Chondrocyte (in vitro differentiated cells): ENCODE results near the gene DISC1. TPM values are rescaled to one million over a fixed set of nuclear protein-coding genes. Genes with fewer than 3 reads are reported as not detected.

Experiments used
- DNase-seq: peaks from one replicate; pipeline ENCODE4 v3.0.0; 2021; ENCODE audit warnings: mixed read lengths, low spot score
- H3K27ac Mint-ChIP-seq: one replicate; pipeline ENCODE4 v1.8.0; 2021; ENCODE audit warnings: mild to moderate bottlenecking, moderate library complexity, mixed read lengths; ENCODE audit not compliant: unreplicated experiment
- H3K27me3 Mint-ChIP-seq: 2 replicates; pipeline ENCODE4 v1.8.0; 2021; ENCODE audit warnings: low read depth, mixed read lengths
- H3K36me3 Mint-ChIP-seq: 2 replicates; pipeline ENCODE4 v1.8.0; 2021; ENCODE audit warnings: low read depth, mixed read lengths
- H3K4me1 Mint-ChIP-seq: 2 replicates; pipeline ENCODE4 v1.8.0; 2021; ENCODE audit warnings: low read depth, mild to moderate bottlenecking, mixed read lengths
- H3K4me3 Mint-ChIP-seq: one replicate; pipeline ENCODE4 v1.8.0; 2021; ENCODE audit warnings: mild to moderate bottlenecking, moderate library complexity, mixed read lengths; ENCODE audit not compliant: unreplicated experiment
- H3K9me3 Mint-ChIP-seq: 2 replicates; pipeline ENCODE4 v1.8.0; 2021; ENCODE audit warnings: low read depth, mixed read lengths
- CTCF ChIP-seq: fragments of 200-600 bp; sonication (generic); IDR thresholded peaks from 2 replicates; pipeline ENCODE4 v1.5.0; 2021; ENCODE audit warnings: antibody characterized with exemption, mild to moderate bottlenecking, moderate library complexity
- total RNA-seq: library from RNA; stranded (reverse); gene quantifications from 3 replicates; pipeline ENCODE4 v1.2.1, GENCODE V29; 2021

DISC1 gene
- total RNA-seq, 1 donor from 2014 or later, result 5.0 TPM

GRCh38 chr1:232016616-232017015, 390.0 kb downstream of the DISC1 start:
- Mint-ChIP-seq H3K4me1 (peaks cover 4% of the 10 kb centered on the region), H3K27me3 (no peaks in the 10 kb centered on the region), H3K36me3 (no peaks in the 10 kb centered on the region), H3K27ac (no peak overlapping the region), H3K4me3 (no peak overlapping the region), H3K9me3 (no peaks in the 10 kb centered on the region)
- no peak for TF ChIP-seq CTCF
- no peak for DNase-seq

- no peak overlapping the region for H3K4me3 Mint-ChIP-seq
- no peaks in the 10 kb centered on the region for H3K27me3 Mint-ChIP-seq
- H3K4me1 Mint-ChIP-seq, result peaks cover 4% of the 10 kb centered on the region
- no peaks in the 10 kb centered on the region for H3K9me3 Mint-ChIP-seq
- no peak overlapping the region for H3K27ac Mint-ChIP-seq
- no peak for TF ChIP-seq CTCF
- H3K36me3 Mint-ChIP-seq, result no peaks in the 10 kb centered on the region
- no peak for DNase-seq
Observed at GRCh38 chr1:232017057-232017456, 390.5 kb downstream of the DISC1 start.

GRCh38 chr1:232017759-232018158, 391.2 kb downstream of the DISC1 start:
- H3K27ac Mint-ChIP-seq, result no peak overlapping the region
- DNase-seq, result no peak
- H3K4me1 Mint-ChIP-seq, result peaks cover 4% of the 10 kb centered on the region
- no peaks in the 10 kb centered on the region for H3K36me3 Mint-ChIP-seq
- no peak overlapping the region for H3K4me3 Mint-ChIP-seq
- no peaks in the 10 kb centered on the region for H3K9me3 Mint-ChIP-seq
- no peaks in the 10 kb centered on the region for H3K27me3 Mint-ChIP-seq
- TF ChIP-seq CTCF, result no peak

GRCh38 chr1:232018231-232019025, 391.8 kb downstream of the DISC1 start:
- Mint-ChIP-seq H3K4me1 (peaks cover 5% of the 10 kb centered on the region), H3K27ac (no peak overlapping the region), H3K27me3 (no peaks in the 10 kb centered on the region), H3K4me3 (no peak overlapping the region), H3K9me3 (no peaks in the 10 kb centered on the region), H3K36me3 (no peaks in the 10 kb centered on the region)
- no peak for DNase-seq
- TF ChIP-seq CTCF, result no peak

GRCh38 chr1:232019026-232019340, 392.4 kb downstream of the DISC1 start:
- TF ChIP-seq CTCF, result no peak
- H3K27ac Mint-ChIP-seq, result no peak overlapping the region

More at GRCh38 chr1:232019026-232019340, 392.4 kb downstream of the DISC1 start:
- Mint-ChIP-seq H3K4me1 (peaks cover 9% of the 10 kb centered on the region), H3K27me3 (no peaks in the 10 kb centered on the region), H3K4me3 (no peak overlapping the region), H3K9me3 (no peaks in the 10 kb centered on the region), H3K36me3 (no peaks in the 10 kb centered on the region)
- DNase-seq, result no peak
